HG02852 (cell line): ENCODE results near the gene CAB39.
"Not testable (repeated sequence)": the region's sequence is repeated elsewhere in the genome, so short reads cannot be mapped to it uniquely, and the experiment has no call there.

Source experiments
- ATAC-seq: cut with Tn5 transposase; IDR thresholded peaks from one replicate; pipeline ENCODE4 v1.9.1; 2021; ENCODE audit warnings: mild to moderate bottlenecking, moderate library complexity; ENCODE audit not compliant: unreplicated experiment

Gene CAB39

GRCh38 chr2:230713331-230714135, 891 bp downstream of the CAB39 start:
- ATAC-seq: peak; percentile 10

- no peak for ATAC-seq
These were observed 1.5 kb downstream of the CAB39 start for GRCh38 chr2:230714136-230714480.

- no peak for ATAC-seq
These were observed 2.6 kb downstream of the CAB39 start for GRCh38 chr2:230715201-230715600.

GRCh38 chr2:230716588-230716987, 3.9 kb downstream of the CAB39 start:
- ATAC-seq: no peak

- no peak for ATAC-seq
These were observed 5.0 kb downstream of the CAB39 start for GRCh38 chr2:230717600-230717999.

GRCh38 chr2:230719340-230719739, 6.7 kb downstream of the CAB39 start:
- no peak for ATAC-seq

- ATAC-seq: peak; percentile 58
These were observed 9.1 kb downstream of the CAB39 start for GRCh38 chr2:230721712-230722111.

GRCh38 chr2:230722207-230722885, 9.7 kb downstream of the CAB39 start:
- ATAC-seq: no peak

GRCh38 chr2:230723363-230723762, 10.7 kb downstream of the CAB39 start:
- ATAC-seq: no peak

- not testable (repeated sequence) for ATAC-seq
These were observed 12.3 kb downstream of the CAB39 start for GRCh38 chr2:230724957-230725356.

GRCh38 chr2:230731512-230731911, 18.9 kb downstream of the CAB39 start:
- no peak for ATAC-seq

- no peak for ATAC-seq
These were observed 20.3 kb downstream of the CAB39 start for GRCh38 chr2:230732914-230733401.

- no peak for ATAC-seq
These were observed 21.9 kb downstream of the CAB39 start for GRCh38 chr2:230734247-230735175.

- no peak for ATAC-seq
These were observed 23.2 kb downstream of the CAB39 start for GRCh38 chr2:230735884-230736283.

GRCh38 chr2:230737300-230737699, 24.7 kb downstream of the CAB39 start:
- no peak for ATAC-seq

- no peak for ATAC-seq
These were observed 25.2 kb downstream of the CAB39 start for GRCh38 chr2:230737791-230738226.

GRCh38 chr2:230738391-230738811, 25.8 kb downstream of the CAB39 start:
- ATAC-seq: no peak

- no peak for ATAC-seq
These were observed 26.3 kb downstream of the CAB39 start for GRCh38 chr2:230738924-230739323.

- no peak for ATAC-seq
These were observed 27.3 kb downstream of the CAB39 start for GRCh38 chr2:230739961-230740360.

GRCh38 chr2:230742781-230743180, 30.1 kb downstream of the CAB39 start:
- no peak for ATAC-seq

GRCh38 chr2:230746213-230746612, 33.6 kb downstream of the CAB39 start:
- ATAC-seq: no peak
